Right lobe of liver (tissue), 6 donors: ENCODE results near the gene TINAG. TPM values are rescaled to one million over a fixed set of nuclear protein-coding genes. Genes with fewer than 3 reads are reported as not detected.

Experiments used
- ATAC-seq, 4 donors: fragments of 200-7000 bp; cut with Tn5 transposase; one replicate each; pipeline ENCODE4 v1.9.1; 2020; ENCODE audit warnings: mild to moderate bottlenecking in 4 of 4, moderate library complexity in 4 of 4
- DNase-seq, 3 donors: peaks; one replicate each; pipeline ENCODE4 v3.0.0-alpha.2; 2020
- H3K27ac ChIP-seq, 3 donors: fragments of 200-600 bp; one replicate each; pipeline ENCODE4 v1.8.0; 2022
- H3K27me3 ChIP-seq, 2 donors: fragments of 200-600 bp; one replicate each; pipeline ENCODE4 v1.8.0; 2022
- H3K36me3 ChIP-seq, 4 donors: fragments of 200-600 bp; sonication (generic) in 1 of 4; one replicate each; pipeline versions ENCODE4 v1.5.1 to v1.8.0; 2017 to 2022; ENCODE audit warnings: control low read depth in 1 of 4
- H3K4me1 ChIP-seq, 4 donors: fragments of 200-600 bp; sonication (generic) in 1 of 4; one replicate each; pipeline versions ENCODE4 v1.5.1 to v1.8.0; 2017 to 2022; ENCODE audit warnings: control low read depth in 1 of 4
- H3K4me3 ChIP-seq, 3 donors: fragments of 200-600 bp; one replicate each; pipeline ENCODE4 v1.8.0; 2022
- H3K9me3 ChIP-seq, 4 donors: fragments of 200-600 bp; sonication (generic) in 1 of 4; one replicate each; pipeline versions ENCODE4 v1.5.1 to v1.8.0; 2017 to 2022; ENCODE audit warnings: control low read depth in 1 of 4
- POLR2A ChIP-seq: fragments of 450-650 bp; IDR thresholded peaks from one replicate; pipeline ENCODE4 v1.6.1; 2017; ENCODE audit warnings: antibody characterized with exemption, mild to moderate bottlenecking
- WGBS: methylation state at CpG from one replicate; pipeline ENCODE4 v1.1.6; 2018; ENCODE audit warnings: low coverage, low lambda C conversion rate; ENCODE audit not compliant: insufficient coverage; ENCODE audit errors: missing lambda C conversion rate; 5-methylcytosine and 5-hydroxymethylcytosine counted together
- intact Hi-C, 2 donors: fragments of 100-400 bp; cut with DNase I; formaldehyde crosslinking; loops; one replicate each; pipeline versions ENCODE4 v1.11.2 to v1.14.1; 2022
- total RNA-seq, 6 experiments: library from RNA; depleted of rRNA in 2 of 6; stranded (reverse); fragments of >200 nt in 2 of 6; fragmentation: NEBNext Ultra II Directional in 3 of 6; extraction: Animal tissue kit (Norgen Biotek cat#: 25700) in 3 of 6; gene quantifications; one replicate each; pipeline versions ENCODE4 v1.1.0 to v1.2.4, GENCODE V29; 2016 to 2023
- TF ChIP-seq, protein P1 (sequence below), 4 donors: fragments of 200-600 bp in 3 of 4; fragments of 450-650 bp in 1 of 4; IDR thresholded peaks; one replicate each; pipeline versions ENCODE4 v1.5.1 to v1.8.0; 2016 to 2022; ENCODE audit warnings: antibody characterized with exemption in 4 of 4, mild to moderate bottlenecking in 2 of 4
- donor health status: DM: no; HTN: yes; CAD: no.
- donor health status: DM: no; HTN: no; CAD: no.
- donor health status: DM: no; HTN: no; CAD: no.
- donor health status: DM: no; HTN: yes; CAD: no.
- donor health status: DM: no; HTN: yes; CAD: no.

The TINAG gene
- total RNA-seq, 6 experiments from 2014 or later: not detected

DNA sequence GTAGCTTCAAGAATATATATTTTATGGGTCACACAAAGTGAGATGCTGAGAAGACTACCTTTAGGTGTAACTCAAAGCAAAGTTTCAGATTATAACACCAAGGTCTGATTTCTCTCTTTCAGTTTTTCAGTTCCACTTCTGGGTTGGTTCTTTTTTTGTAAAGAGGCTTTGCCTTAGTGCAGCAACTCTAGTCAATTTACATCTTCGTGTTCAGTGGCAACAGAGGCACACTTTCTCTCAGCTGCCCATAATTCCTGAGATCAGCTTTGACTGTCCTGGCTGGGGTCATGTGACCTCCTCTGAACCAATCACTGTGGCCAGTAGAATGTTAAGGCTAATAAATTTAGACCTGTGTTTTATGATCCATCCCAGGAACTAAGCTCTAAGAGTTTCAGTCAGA lies 120.2 kb downstream of the TINAG start:
- no peaks in the 10 kb centered on the region for H3K9me3 ChIP-seq
- intact Hi-C loops: no loop called here
- WGBS: 33% methylated on average over 1 of the region's 1 CpG
- no peaks in the 10 kb centered on the region for H3K36me3 ChIP-seq
- no peaks in the 10 kb centered on the region for H3K27me3 ChIP-seq
- TF ChIP-seq POLR2A: no peak
- TF ChIP-seq, protein P1, sequence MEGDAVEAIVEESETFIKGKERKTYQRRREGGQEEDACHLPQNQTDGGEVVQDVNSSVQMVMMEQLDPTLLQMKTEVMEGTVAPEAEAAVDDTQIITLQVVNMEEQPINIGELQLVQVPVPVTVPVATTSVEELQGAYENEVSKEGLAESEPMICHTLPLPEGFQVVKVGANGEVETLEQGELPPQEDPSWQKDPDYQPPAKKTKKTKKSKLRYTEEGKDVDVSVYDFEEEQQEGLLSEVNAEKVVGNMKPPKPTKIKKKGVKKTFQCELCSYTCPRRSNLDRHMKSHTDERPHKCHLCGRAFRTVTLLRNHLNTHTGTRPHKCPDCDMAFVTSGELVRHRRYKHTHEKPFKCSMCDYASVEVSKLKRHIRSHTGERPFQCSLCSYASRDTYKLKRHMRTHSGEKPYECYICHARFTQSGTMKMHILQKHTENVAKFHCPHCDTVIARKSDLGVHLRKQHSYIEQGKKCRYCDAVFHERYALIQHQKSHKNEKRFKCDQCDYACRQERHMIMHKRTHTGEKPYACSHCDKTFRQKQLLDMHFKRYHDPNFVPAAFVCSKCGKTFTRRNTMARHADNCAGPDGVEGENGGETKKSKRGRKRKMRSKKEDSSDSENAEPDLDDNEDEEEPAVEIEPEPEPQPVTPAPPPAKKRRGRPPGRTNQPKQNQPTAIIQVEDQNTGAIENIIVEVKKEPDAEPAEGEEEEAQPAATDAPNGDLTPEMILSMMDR (IDR thresholded peaks at IDR 0.05): no peak
- no peak overlapping the region for H3K4me3 ChIP-seq
- H3K27ac ChIP-seq: no peak overlapping the region
- ATAC-seq: no peak
- no peaks in the 10 kb centered on the region for H3K4me1 ChIP-seq
- no peak for DNase-seq

DNA sequence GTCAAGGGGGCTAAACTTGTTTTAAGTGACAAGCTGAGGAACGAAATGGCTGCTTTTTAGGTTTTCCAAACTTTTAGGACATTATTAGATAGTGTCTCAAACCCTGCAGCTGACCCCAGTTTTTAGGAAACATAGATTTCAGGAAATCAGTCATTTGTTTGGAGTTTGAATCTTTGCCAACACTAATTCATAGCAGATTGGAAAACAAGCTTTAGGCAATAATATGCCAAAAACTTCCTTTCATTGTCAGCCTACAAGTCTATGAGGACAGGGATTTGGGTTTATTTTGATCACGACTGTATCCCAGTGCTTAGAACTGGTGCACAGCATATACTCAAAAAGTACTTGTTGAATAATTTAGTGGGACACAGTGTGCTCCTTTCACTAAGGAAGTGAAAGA lies 123.2 kb downstream of the TINAG start:
- ATAC-seq: no peak
- Histone ChIP-seq H3K27ac (no peak overlapping the region), H3K4me3 (no peak overlapping the region), H3K36me3 (no peaks in the 10 kb centered on the region), H3K9me3 (no peaks in the 10 kb centered on the region), H3K27me3 (no peaks in the 10 kb centered on the region), H3K4me1 (no peaks in the 10 kb centered on the region)
- no peak for TF ChIP-seq POLR2A
- TF ChIP-seq, protein P1 (IDR thresholded peaks at IDR 0.05): no peak
- no peak for DNase-seq
- WGBS: 20% methylated on average over 2 of the region's 2 CpGs
- intact Hi-C loops: no loop called here

Other genes starting within 250 kb of the TINAG start
- gene MLIP, start 197.0 kb upstream of the TINAG start, total RNA-seq: 10 to 100 TPM; 20.2 to 64.6 (median 24.4) TPM